PFSK-1 (cell line): Measurements from ENCODE around the gene KIAA1549.

Source experiments
- POLR2AphosphoS5 ChIP-seq: IDR thresholded peaks from 2 replicates; pipeline ENCODE4 v1.6.1; 2012; ENCODE audit warnings: low read depth, mild to moderate bottlenecking, control low read depth, low read length, moderate library complexity
- REST ChIP-seq, 2 experiments: IDR thresholded peaks; 2 replicates each; pipeline versions ENCODE4 v1.6.1 to v1.8.0; 2011 to 2012; ENCODE audit warnings: low read depth in 2 of 2, low read length in 2 of 2, control low read depth in 1 of 2, inconsistent platforms in 1 of 2, mild to moderate bottlenecking in 1 of 2, moderate library complexity in 1 of 2; ENCODE audit not compliant: insufficient read depth in 1 of 2
- SIN3A ChIP-seq: IDR thresholded peaks from 2 replicates; pipeline ENCODE4 v1.6.1; 2012; ENCODE audit warnings: mild to moderate bottlenecking, low read length, moderate library complexity, borderline replicate concordance; ENCODE audit not compliant: insufficient read depth

- TF ChIP-seq POLR2AphosphoS5 (no peak), REST (IDR thresholded peaks at IDR 0.05; ENCODE audit: insufficient read depth in 1 of 2, low read depth in 2 of 2, low read length in 2 of 2) (no peak), SIN3A (no peak)
These were observed 85.5 kb downstream of the KIAA1549 start for GRCh38 chr7:138895679-138896078.
